ENCODE data around the gene UFC1. TPM values are rescaled to one million over a fixed set of nuclear protein-coding genes. Genes with fewer than 3 reads are reported as not detected.

The UFC1 gene
- total and polyA plus RNA-seq, 2 of the 13 experiments (the other 11 are each of a cell fraction or from before 2014, with no cell fraction given), result 72.8 to 85.2 TPM

GRCh38 chr1:161200992-161201835, 47.4 kb downstream of the UFC1 start (continued):
- no peak for TF ChIP-seq ZNF710 (CRISPR knock-in tag; IDR thresholded peaks at IDR 0.05; ENCODE audit: borderline replicate concordance)
- TF ChIP-seq KMT2B (CRISPR knock-in tag; IDR thresholded peaks at IDR 0.05), result no peak
- no peak for TF ChIP-seq PAWR (CRISPR knock-in tag; IDR thresholded peaks at IDR 0.05; ENCODE audit: borderline replicate concordance)
- no peak for TF ChIP-seq TIGD3 (CRISPR knock-in tag; IDR thresholded peaks at IDR 0.05; ENCODE audit: borderline replicate concordance)
- TF ChIP-seq MAFF (IDR thresholded peaks at IDR 0.05; ENCODE audit: low read depth, low read length), result no peak
- TF ChIP-seq ZBED4 (CRISPR knock-in tag; IDR thresholded peaks at IDR 0.05; ENCODE audit: borderline replicate concordance), result no peak
- TF ChIP-seq GATAD2A (CRISPR knock-in tag; IDR thresholded peaks at IDR 0.05), result no peak
- TF ChIP-seq REPIN1 (CRISPR knock-in tag; IDR thresholded peaks at IDR 0.05; ENCODE audit: borderline replicate concordance, low read depth), result no peak
- TF ChIP-seq KMT2A (CRISPR knock-in tag; IDR thresholded peaks at IDR 0.05), result no peak
- TF ChIP-seq GLI4 (CRISPR knock-in tag; IDR thresholded peaks at IDR 0.05; ENCODE audit: borderline replicate concordance), result no peak
- TF ChIP-seq ASH2L (IDR thresholded peaks at IDR 0.05; ENCODE audit: insufficient read length, low read depth, low read length), result no peak
- no peak for TF ChIP-seq CBX2 (IDR thresholded peaks at IDR 0.05; ENCODE audit: low read depth, low read length)
- TF ChIP-seq CBX2 (CRISPR knock-in tag; IDR thresholded peaks at IDR 0.05; ENCODE audit: low read depth), result no peak
- no peak for TF ChIP-seq ZBTB21 (CRISPR knock-in tag; IDR thresholded peaks at IDR 0.05)
- TF ChIP-seq GMEB2 (CRISPR knock-in tag; IDR thresholded peaks at IDR 0.05; ENCODE audit: low read depth), result no peak
- no peak for TF ChIP-seq SP2 (CRISPR knock-in tag; IDR thresholded peaks at IDR 0.05)
- TF ChIP-seq MAX (IDR thresholded peaks at IDR 0.05), result no peak
- TF ChIP-seq STAG1 (CRISPR knock-in tag; IDR thresholded peaks at IDR 0.05), result no peak
- no peak for TF ChIP-seq ELK4 (CRISPR knock-in tag; IDR thresholded peaks at IDR 0.05; ENCODE audit: borderline replicate concordance)

All from HepG2 (cell line).